ENCODE data around the gene GAPVD1.

Gene GAPVD1

DNA sequence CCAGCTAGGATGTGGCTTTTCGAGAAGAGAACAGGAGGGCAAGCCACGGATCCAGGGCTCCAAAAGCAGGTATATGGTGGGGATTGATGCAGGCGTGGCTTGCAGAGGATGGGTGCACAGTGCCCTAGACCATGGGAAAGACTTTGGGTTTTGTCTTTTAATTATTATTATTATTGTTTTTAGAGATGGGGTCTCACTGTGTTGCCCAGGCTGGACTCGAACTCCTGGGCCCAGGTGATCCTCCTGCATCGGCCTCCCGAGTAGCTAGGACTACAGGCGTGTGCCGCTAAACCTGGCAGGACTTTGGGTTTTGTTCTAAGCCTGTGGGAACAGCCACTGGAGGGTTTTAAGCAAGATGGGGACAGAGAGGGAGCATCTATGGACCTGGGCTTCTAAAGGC, 152.0 kb downstream of the GAPVD1 start:
- no peak for DNase-seq (ENCODE audit: low read depth, low spot score)
- TF ChIP-seq, protein P1, sequence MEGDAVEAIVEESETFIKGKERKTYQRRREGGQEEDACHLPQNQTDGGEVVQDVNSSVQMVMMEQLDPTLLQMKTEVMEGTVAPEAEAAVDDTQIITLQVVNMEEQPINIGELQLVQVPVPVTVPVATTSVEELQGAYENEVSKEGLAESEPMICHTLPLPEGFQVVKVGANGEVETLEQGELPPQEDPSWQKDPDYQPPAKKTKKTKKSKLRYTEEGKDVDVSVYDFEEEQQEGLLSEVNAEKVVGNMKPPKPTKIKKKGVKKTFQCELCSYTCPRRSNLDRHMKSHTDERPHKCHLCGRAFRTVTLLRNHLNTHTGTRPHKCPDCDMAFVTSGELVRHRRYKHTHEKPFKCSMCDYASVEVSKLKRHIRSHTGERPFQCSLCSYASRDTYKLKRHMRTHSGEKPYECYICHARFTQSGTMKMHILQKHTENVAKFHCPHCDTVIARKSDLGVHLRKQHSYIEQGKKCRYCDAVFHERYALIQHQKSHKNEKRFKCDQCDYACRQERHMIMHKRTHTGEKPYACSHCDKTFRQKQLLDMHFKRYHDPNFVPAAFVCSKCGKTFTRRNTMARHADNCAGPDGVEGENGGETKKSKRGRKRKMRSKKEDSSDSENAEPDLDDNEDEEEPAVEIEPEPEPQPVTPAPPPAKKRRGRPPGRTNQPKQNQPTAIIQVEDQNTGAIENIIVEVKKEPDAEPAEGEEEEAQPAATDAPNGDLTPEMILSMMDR (IDR thresholded peaks at IDR 0.05; ENCODE audit: low read depth, low read length): no peak
- H3K4me3 ChIP-seq (ENCODE audit: low read depth, low read length): no peak overlapping the region
- in situ Hi-C loops (cut with HindIII; ENCODE audit: low sequenced_read_pairs): no loop called here

DNA sequence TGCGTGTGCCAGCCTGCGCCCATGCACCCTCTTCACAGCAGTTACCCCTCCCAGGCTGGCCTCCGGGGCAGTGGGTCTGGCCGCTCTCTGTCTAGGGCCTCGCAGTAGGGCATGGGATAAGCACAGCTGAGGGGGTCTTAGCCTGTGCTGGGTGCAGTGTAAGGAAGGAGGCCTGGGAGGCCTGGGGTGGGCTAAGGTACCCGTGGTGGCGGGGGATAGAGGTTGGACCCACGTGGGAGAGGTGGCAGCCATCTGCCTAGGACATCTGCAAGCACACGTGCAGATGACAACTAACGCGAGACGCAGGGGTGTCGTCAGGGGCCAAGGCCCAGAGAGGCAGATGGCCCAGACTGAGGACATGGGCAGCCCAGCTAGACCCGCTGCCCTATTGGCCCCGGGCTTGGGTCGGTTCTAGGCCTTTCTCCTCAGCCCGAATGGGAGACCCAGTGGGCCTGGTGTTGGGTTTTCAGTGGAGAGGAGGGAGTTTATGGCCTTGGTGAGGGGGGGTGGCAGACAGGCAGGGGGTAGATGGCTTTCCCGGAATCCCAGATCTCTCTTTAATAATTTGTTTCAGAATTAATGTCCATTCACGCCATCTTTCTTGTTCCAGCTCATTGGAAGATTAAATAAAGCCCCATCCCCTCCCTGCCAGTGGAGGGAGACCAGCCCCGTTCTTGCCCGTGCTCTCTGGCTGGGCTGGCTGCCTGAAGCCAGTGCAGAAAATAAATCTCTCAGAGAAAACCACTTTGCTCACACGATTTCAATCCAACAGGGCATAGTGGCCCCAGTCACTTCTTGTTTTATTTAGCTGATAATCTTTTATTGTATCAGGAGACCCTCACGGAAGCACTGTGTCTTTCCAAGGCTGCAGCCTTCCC, 154.2 kb downstream of the GAPVD1 start:
- in situ Hi-C loops (cut with HindIII; ENCODE audit: low sequenced_read_pairs): no loop called here
- H3K4me3 ChIP-seq (ENCODE audit: low read depth, low read length): no peak overlapping the region
- TF ChIP-seq, protein P1 (IDR thresholded peaks at IDR 0.05; ENCODE audit: low read depth, low read length): no peak
- no peak for DNase-seq (ENCODE audit: low read depth, low spot score)

DNA sequence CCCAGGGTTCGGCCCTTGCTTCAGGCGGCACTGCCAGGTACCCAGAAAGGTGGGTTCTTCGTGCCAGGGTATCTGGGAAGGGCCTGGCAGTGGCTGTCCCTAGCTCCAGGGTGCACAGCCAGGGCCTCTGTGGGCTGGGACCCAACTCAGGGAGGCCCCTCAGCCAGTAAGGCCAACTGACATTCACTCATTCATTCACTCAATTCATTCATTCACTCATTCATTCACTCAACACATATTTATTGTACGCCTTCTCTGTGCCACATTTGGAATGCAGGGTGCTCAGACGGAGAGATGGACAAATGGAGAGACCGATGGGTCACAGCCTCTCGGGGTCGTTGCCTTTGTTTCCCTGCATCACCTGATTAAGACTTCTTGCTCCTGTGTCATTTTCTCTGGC, 154.9 kb downstream of the GAPVD1 start:
- in situ Hi-C loops (cut with HindIII; ENCODE audit: low sequenced_read_pairs): no loop called here
- DNase-seq (ENCODE audit: low read depth, low spot score): no peak
- TF ChIP-seq, protein P1 (IDR thresholded peaks at IDR 0.05; ENCODE audit: low read depth, low read length): no peak
- H3K4me3 ChIP-seq (ENCODE audit: low read depth, low read length): no peak overlapping the region
